Measurements from ENCODE around the gene NPC1. TPM values are rescaled to one million over a fixed set of nuclear protein-coding genes. Genes with fewer than 3 reads are reported as not detected.

The NPC1 gene
- total and polyA plus RNA-seq, 4 donors, result 9.5 to 46.7 (median 27.3) TPM

- TF ChIP-seq NR2F2 (IDR thresholded peaks at IDR 0.05) (no peak), RXRA (IDR thresholded peaks at IDR 0.05) (no peak), SP1 (IDR thresholded peaks at IDR 0.05) (no peak), YY1 (IDR thresholded peaks at IDR 0.05) (no peak), FOXA1 (IDR thresholded peaks at IDR 0.05) (no peak)
- TF ChIP-seq, protein P1, sequence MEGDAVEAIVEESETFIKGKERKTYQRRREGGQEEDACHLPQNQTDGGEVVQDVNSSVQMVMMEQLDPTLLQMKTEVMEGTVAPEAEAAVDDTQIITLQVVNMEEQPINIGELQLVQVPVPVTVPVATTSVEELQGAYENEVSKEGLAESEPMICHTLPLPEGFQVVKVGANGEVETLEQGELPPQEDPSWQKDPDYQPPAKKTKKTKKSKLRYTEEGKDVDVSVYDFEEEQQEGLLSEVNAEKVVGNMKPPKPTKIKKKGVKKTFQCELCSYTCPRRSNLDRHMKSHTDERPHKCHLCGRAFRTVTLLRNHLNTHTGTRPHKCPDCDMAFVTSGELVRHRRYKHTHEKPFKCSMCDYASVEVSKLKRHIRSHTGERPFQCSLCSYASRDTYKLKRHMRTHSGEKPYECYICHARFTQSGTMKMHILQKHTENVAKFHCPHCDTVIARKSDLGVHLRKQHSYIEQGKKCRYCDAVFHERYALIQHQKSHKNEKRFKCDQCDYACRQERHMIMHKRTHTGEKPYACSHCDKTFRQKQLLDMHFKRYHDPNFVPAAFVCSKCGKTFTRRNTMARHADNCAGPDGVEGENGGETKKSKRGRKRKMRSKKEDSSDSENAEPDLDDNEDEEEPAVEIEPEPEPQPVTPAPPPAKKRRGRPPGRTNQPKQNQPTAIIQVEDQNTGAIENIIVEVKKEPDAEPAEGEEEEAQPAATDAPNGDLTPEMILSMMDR (IDR thresholded peaks at IDR 0.05; ENCODE audit: low read depth, low read length, missing input control), result no peak
Observed at GRCh38 chr18:23588836-23589560, 2.7 kb upstream of the NPC1 start (continued).

GRCh38 chr18:23587220-23587642, 925 bp upstream of the NPC1 start:
- peak overlapping the region in 1 of 2 donors; percentile 100 for H3K27ac ChIP-seq (ENCODE audit: low read depth in 1 of 2, low read length in 2 of 2)
- H3K36me3 ChIP-seq (ENCODE audit: control insufficient read depth in 4 of 4, insufficient read depth in 3 of 4, low read depth in 1 of 4, low read length in 3 of 4), result no peaks in the 10 kb centered on the region
- peaks cover 0 to 30% (median 12%) of the 10 kb centered on the region in 4 donors for H3K4me1 ChIP-seq (ENCODE audit: control insufficient read depth in 4 of 4, insufficient read depth in 4 of 4, low read length in 3 of 4)
- TF ChIP-seq NR2F2 (IDR thresholded peaks at IDR 0.05), result no peak
- TF ChIP-seq, protein P1 (IDR thresholded peaks at IDR 0.05; ENCODE audit: low read depth, low read length, missing input control), result no peak
- TF ChIP-seq, protein P2, sequence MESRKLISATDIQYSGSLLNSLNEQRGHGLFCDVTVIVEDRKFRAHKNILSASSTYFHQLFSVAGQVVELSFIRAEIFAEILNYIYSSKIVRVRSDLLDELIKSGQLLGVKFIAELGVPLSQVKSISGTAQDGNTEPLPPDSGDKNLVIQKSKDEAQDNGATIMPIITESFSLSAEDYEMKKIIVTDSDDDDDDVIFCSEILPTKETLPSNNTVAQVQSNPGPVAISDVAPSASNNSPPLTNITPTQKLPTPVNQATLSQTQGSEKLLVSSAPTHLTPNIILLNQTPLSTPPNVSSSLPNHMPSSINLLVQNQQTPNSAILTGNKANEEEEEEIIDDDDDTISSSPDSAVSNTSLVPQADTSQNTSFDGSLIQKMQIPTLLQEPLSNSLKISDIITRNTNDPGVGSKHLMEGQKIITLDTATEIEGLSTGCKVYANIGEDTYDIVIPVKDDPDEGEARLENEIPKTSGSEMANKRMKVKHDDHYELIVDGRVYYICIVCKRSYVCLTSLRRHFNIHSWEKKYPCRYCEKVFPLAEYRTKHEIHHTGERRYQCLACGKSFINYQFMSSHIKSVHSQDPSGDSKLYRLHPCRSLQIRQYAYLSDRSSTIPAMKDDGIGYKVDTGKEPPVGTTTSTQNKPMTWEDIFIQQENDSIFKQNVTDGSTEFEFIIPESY (IDR thresholded peaks at IDR 0.05), result no peak
- TF ChIP-seq YY1 (IDR thresholded peaks at IDR 0.05), result no peak
- H3K9ac ChIP-seq (ENCODE audit: low read depth in 1 of 2, low read length in 2 of 2), result peak overlapping the region; percentile 42 to 45
- 26% methylated on average over 7 of the region's 7 CpGs for WGBS
- no peak for DNase-seq (ENCODE audit: low spot score)
- no peaks in the 10 kb centered on the region for H3K27me3 ChIP-seq (ENCODE audit: control insufficient read depth in 4 of 4, insufficient read depth in 4 of 4, low read length in 3 of 4)
- H3K4me3 ChIP-seq (ENCODE audit: low read depth in 1 of 3, low read length in 3 of 3), result peak overlapping the region in 1 of 3 donors; percentile 84
- no peaks in the 10 kb centered on the region for H3K9me3 ChIP-seq (ENCODE audit: control insufficient read depth in 4 of 4, low read length in 3 of 4)

- Histone ChIP-seq H3K4me1 (ENCODE audit: control insufficient read depth in 4 of 4, insufficient read depth in 4 of 4, low read length in 3 of 4) (peaks cover 0 to 30% (median 12%) of the 10 kb centered on the region in 4 donors), H3K36me3 (ENCODE audit: control insufficient read depth in 4 of 4, insufficient read depth in 3 of 4, low read depth in 1 of 4, low read length in 3 of 4) (no peaks in the 10 kb centered on the region), H3K27me3 (ENCODE audit: control insufficient read depth in 4 of 4, insufficient read depth in 4 of 4, low read length in 3 of 4) (no peaks in the 10 kb centered on the region), H3K9ac (ENCODE audit: low read depth in 1 of 2, low read length in 2 of 2) (peak overlapping the region; percentile 78 to 97), H3K27ac (ENCODE audit: low read depth in 1 of 2, low read length in 2 of 2) (peak overlapping the region; percentile 93 to 100), H3K9me3 (ENCODE audit: control insufficient read depth in 4 of 4, low read length in 3 of 4) (no peaks in the 10 kb centered on the region), H3K4me3 (ENCODE audit: low read depth in 1 of 3, low read length in 3 of 3) (peak overlapping the region; percentile 66 to 92 (median 84))
- 1% methylated on average over 14 of the region's 14 CpGs for WGBS
- DNase-seq (ENCODE audit: low spot score), result no peak
- TF ChIP-seq ATF3 (IDR thresholded peaks at IDR 0.05) (no peak), JUND (IDR thresholded peaks at IDR 0.05) (no peak), YY1 (IDR thresholded peaks at IDR 0.05) (no peak), TAF1 (conservative IDR thresholded peaks at IDR 0.05) (no peak), NR2F2 (IDR thresholded peaks at IDR 0.05) (no peak), EGR1 (IDR thresholded peaks at IDR 0.05; ENCODE audit: low read depth in 2 of 2) (no peak), FOXA2 (IDR thresholded peaks at IDR 0.05) (no peak), SP1 (IDR thresholded peaks at IDR 0.05) (no peak)
- TF ChIP-seq, protein P3, sequence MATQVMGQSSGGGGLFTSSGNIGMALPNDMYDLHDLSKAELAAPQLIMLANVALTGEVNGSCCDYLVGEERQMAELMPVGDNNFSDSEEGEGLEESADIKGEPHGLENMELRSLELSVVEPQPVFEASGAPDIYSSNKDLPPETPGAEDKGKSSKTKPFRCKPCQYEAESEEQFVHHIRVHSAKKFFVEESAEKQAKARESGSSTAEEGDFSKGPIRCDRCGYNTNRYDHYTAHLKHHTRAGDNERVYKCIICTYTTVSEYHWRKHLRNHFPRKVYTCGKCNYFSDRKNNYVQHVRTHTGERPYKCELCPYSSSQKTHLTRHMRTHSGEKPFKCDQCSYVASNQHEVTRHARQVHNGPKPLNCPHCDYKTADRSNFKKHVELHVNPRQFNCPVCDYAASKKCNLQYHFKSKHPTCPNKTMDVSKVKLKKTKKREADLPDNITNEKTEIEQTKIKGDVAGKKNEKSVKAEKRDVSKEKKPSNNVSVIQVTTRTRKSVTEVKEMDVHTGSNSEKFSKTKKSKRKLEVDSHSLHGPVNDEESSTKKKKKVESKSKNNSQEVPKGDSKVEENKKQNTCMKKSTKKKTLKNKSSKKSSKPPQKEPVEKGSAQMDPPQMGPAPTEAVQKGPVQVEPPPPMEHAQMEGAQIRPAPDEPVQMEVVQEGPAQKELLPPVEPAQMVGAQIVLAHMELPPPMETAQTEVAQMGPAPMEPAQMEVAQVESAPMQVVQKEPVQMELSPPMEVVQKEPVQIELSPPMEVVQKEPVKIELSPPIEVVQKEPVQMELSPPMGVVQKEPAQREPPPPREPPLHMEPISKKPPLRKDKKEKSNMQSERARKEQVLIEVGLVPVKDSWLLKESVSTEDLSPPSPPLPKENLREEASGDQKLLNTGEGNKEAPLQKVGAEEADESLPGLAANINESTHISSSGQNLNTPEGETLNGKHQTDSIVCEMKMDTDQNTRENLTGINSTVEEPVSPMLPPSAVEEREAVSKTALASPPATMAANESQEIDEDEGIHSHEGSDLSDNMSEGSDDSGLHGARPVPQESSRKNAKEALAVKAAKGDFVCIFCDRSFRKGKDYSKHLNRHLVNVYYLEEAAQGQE (IDR thresholded peaks at IDR 0.05), result no peak
- TF ChIP-seq, protein P2 (IDR thresholded peaks at IDR 0.05), result no peak
- TF ChIP-seq, protein P1 (IDR thresholded peaks at IDR 0.05; ENCODE audit: low read depth, low read length, missing input control), result no peak
Observed at GRCh38 chr18:23585897-23586248, 433 bp downstream of the NPC1 start.

All from liver (tissue), 9 donors.